Endothelial cell of umbilical vein (primary cell): ENCODE measurements around the gene CIROP. TPM values are rescaled to one million over a fixed set of nuclear protein-coding genes. Genes with fewer than 3 reads are reported as not detected.

Experiments
- BruUV-seq: library from RNA; stranded (reverse); fragments of 400-500 nt; replicated peaks from 2 replicates; lab custom pipeline; 2021; lab: Mats Ljungman, UMichigan
- CTCF ChIA-PET: fragments of 300-600, 350-600 bp; sonication (Branson Sonifier 250); formaldehyde crosslinking; loops from one replicate; lab custom pipeline; 2021; ENCODE audit warnings: antibody characterized with exemption, inconsistent platforms; lab: Charles Lee
- POLR2A ChIA-PET: fragments of 300-600, 350-600 bp; sonication (Branson Sonifier 250); formaldehyde crosslinking; loops from one replicate; lab custom pipeline; 2021; ENCODE audit warnings: antibody characterized with exemption, inconsistent platforms; lab: Charles Lee
- DNase-seq: peaks from one replicate; pipeline ENCODE4 v3.0.0-alpha.2; 2011; ENCODE audit warnings: low read depth, low spot score
- FAIRE-seq: peaks from 2 replicates; lab custom pipeline; 2011; peaks lifted over from hg19 to GRCh38; lab: Jason Lieb, UNC
- H2AFZ ChIP-seq: 2 replicates; pipeline ENCODE4 v1.6.0; 2012; ENCODE audit warnings: low read depth, low read length, control low read depth, inconsistent platforms
- H3K27ac ChIP-seq: 2 replicates; pipeline ENCODE4 v1.5.1; 2011; ENCODE audit warnings: low read depth, mild to moderate bottlenecking, control low read depth, low read length, moderate library complexity; ENCODE audit not compliant: insufficient read depth
- H3K27me3 ChIP-seq, 2 experiments: 2 replicates each; pipeline versions ENCODE4 v1.6.0 to v1.6.1; 2011; ENCODE audit warnings: low read length in 2 of 2, mixed read lengths in 1 of 2; ENCODE audit not compliant: control insufficient read depth in 2 of 2, insufficient read depth in 2 of 2
- H3K36me3 ChIP-seq, 2 experiments: 2 replicates in 1 of 2; 3 replicates in 1 of 2; pipeline ENCODE4 v1.5.1; 2011; ENCODE audit warnings: low read length in 2 of 2, mild to moderate bottlenecking in 1 of 2, moderate library complexity in 1 of 2; ENCODE audit not compliant: control insufficient read depth in 2 of 2, insufficient read depth in 2 of 2; ENCODE audit errors: extremely low read depth in 1 of 2
- H3K4me1 ChIP-seq: 3 replicates; pipeline ENCODE4 v1.5.1; 2011; ENCODE audit warnings: mild to moderate bottlenecking, low read length; ENCODE audit not compliant: control insufficient read depth, insufficient read depth; ENCODE audit errors: extremely low read depth
- H3K4me2 ChIP-seq: 2 replicates; pipeline ENCODE4 v1.6.1; 2011; ENCODE audit warnings: low read length, control low read depth, mixed read lengths; ENCODE audit not compliant: insufficient read depth
- H3K4me3 ChIP-seq, 3 experiments: fragments of 200-600 bp in 1 of 3; sonication (generic), shearing (Covaris generic) in 1 of 3; replicated peaks in 1 of 3; 2 replicates each; pipeline ENCODE4 v1.5.1; 2011 to 2016; ENCODE audit warnings: control low read depth in 3 of 3, low read length in 3 of 3, mild to moderate bottlenecking in 2 of 3, inconsistent platforms in 1 of 3, low read depth in 1 of 3, moderate library complexity in 1 of 3; ENCODE audit not compliant: insufficient read depth in 1 of 3
- H3K79me2 ChIP-seq: 2 replicates; pipeline ENCODE4 v1.6.0; 2012; ENCODE audit warnings: low read length, inconsistent platforms; ENCODE audit not compliant: control insufficient read depth, insufficient read depth
- H3K9ac ChIP-seq: replicated peaks from 2 replicates; pipeline ENCODE3; 2011; ENCODE audit warnings: low read length, control low read depth; ENCODE audit not compliant: insufficient read depth; ENCODE audit errors: extremely low read depth
- H3K9me1 ChIP-seq: replicated peaks from 3 replicates; pipeline ENCODE4 v1.6.0; 2011; ENCODE audit warnings: mild to moderate bottlenecking, low read length; ENCODE audit not compliant: control insufficient read depth, insufficient read depth; ENCODE audit errors: extremely low read depth
- H3K9me3 ChIP-seq: replicated peaks from 2 replicates; pipeline ENCODE4 v1.5.1; 2012; ENCODE audit warnings: low read length, inconsistent platforms; ENCODE audit not compliant: control insufficient read depth, insufficient read depth
- H4K20me1 ChIP-seq: replicated peaks from 2 replicates; pipeline ENCODE3; 2011; ENCODE audit warnings: mild to moderate bottlenecking, low read length; ENCODE audit not compliant: control insufficient read depth, insufficient read depth; ENCODE audit errors: extremely low read depth
- CTCF ChIP-seq, 2 donors: IDR thresholded peaks; 1 replicate in 1 of 2; 2 replicates in 1 of 2; pipeline ENCODE4 v1.5.1; 2011; ENCODE audit warnings: low read length in 2 of 2, mild to moderate bottlenecking in 2 of 2, moderate library complexity in 2 of 2, control low read depth in 1 of 2, inconsistent platforms in 1 of 2, low read depth in 1 of 2; ENCODE audit not compliant: insufficient read depth in 1 of 2; ENCODE audit errors: extremely low read depth in 1 of 2
- EZH2 ChIP-seq: IDR thresholded peaks from 2 replicates; pipeline ENCODE4 v1.6.1; 2012; ENCODE audit warnings: borderline replicate concordance, low read depth, mild to moderate bottlenecking, moderate library complexity, low read length, inconsistent platforms; ENCODE audit not compliant: severe bottlenecking
- FOS ChIP-seq: IDR thresholded peaks from 2 replicates; pipeline ENCODE4 v1.6.1; 2011; ENCODE audit warnings: mild to moderate bottlenecking, low read length, moderate library complexity, borderline replicate concordance; ENCODE audit not compliant: insufficient read depth
- GATA2 ChIP-seq: IDR thresholded peaks from 2 replicates; pipeline ENCODE4 v1.7.0; 2011; ENCODE audit warnings: low read depth, mild to moderate bottlenecking, moderate library complexity, mixed read lengths, low read length; ENCODE audit not compliant: insufficient read length, insufficient read depth
- JUN ChIP-seq: IDR thresholded peaks from 2 replicates; pipeline ENCODE4 v1.6.1; 2011; ENCODE audit warnings: borderline replicate concordance, low read depth; ENCODE audit not compliant: insufficient read length, insufficient read depth
- MAX ChIP-seq: IDR thresholded peaks from 2 replicates; pipeline ENCODE4 v1.6.1; 2011; ENCODE audit not compliant: insufficient read depth, insufficient read length
- MYC ChIP-seq: IDR thresholded peaks from one replicate; pipeline ENCODE4 v1.6.1; 2011; ENCODE audit warnings: mild to moderate bottlenecking, low read depth, low read length
- POLR2A ChIP-seq: IDR thresholded peaks from 2 replicates; pipeline ENCODE4 v1.6.1; 2012; ENCODE audit warnings: low read depth, mild to moderate bottlenecking, control low read depth, low read length
- POLR2AphosphoS5 ChIP-seq: IDR thresholded peaks from 2 replicates; pipeline ENCODE4 v1.6.1; 2012; ENCODE audit warnings: low read depth, mild to moderate bottlenecking, control low read depth, low read length, moderate library complexity; ENCODE audit not compliant: insufficient read depth
- dilution Hi-C: fragments of 300-500 bp; cut with MboI; formaldehyde crosslinking; loops from one replicate; pipeline ENCODE4 v1.15.0; 2019; ENCODE audit warnings: low sequenced_read_pairs; ENCODE audit not compliant: extremely low pct_ligation_motif_present
- intact Hi-C: fragments of 100-400 bp; cut with micrococcal nuclease; formaldehyde crosslinking; loops from one replicate; pipeline ENCODE4 v1.10.0; 2022
- polyA plus RNA-seq, 4 experiments: library from polyadenylated mRNA; depleted of rRNA in 3 of 4; stranded (reverse) in 3 of 4; unstranded in 1 of 4; fragments of >200 nt; gene quantifications; 2 replicates each; pipeline versions ENCODE4 v1.2.1 to v1.2.3, GENCODE V29; 2011 to 2012; ENCODE audit warnings: missing spikeins in 1 of 4
- total RNA-seq: library from RNA; stranded (reverse); gene quantifications from 2 replicates; pipeline ENCODE4 v1.2.3, GENCODE V29; 2021

CIROP gene
- total and polyA plus RNA-seq, 2 donors (not counting 3 experiments of a cell fraction or from before 2014, with no cell fraction given) = not detected

- H3K4me3 ChIP-seq = no peak overlapping the region
- H4K20me1 ChIP-seq = peaks cover 4% of the 10 kb centered on the region
- peaks cover 26% of the 10 kb centered on the region for H3K4me1 ChIP-seq
- POLR2A ChIA-PET = interaction anchor here (0.8 to 1.2 kb wide), 5 partner anchors 9 to 140 kb away, joined by 3 to 8 read pairs (median 5); partner anchors contain the start of genes ACIN1, AJUBA, C14orf119 and PRMT5
- intact Hi-C loops = loop anchor here (1.0 kb wide), 3 partner anchors 9 to 40 kb away; partner anchors contain the start of genes ACIN1 and C14orf119
- H3K36me3 ChIP-seq = peaks cover 30 to 32% of the 10 kb centered on the region in 2 experiments
- no peaks in the 10 kb centered on the region for H3K9me3 ChIP-seq
- H3K9me1 ChIP-seq = no peaks in the 10 kb centered on the region
- no TSS peak for BruUV-seq
- H3K4me2 ChIP-seq = peak overlapping the region; percentile 23
- no peak for FAIRE-seq
- H3K79me2 ChIP-seq = peaks cover 54% of the 10 kb centered on the region
- TF ChIP-seq POLR2AphosphoS5 (no peak), GATA2 (no peak), JUN (no peak), POLR2A (no peak), FOS (no peak), MAX (no peak), MYC (no peak), CTCF (IDR thresholded peaks at IDR 0.05; ENCODE audit: extremely low read depth in 1 of 2, insufficient read depth in 1 of 2, low read depth in 1 of 2, low read length in 2 of 2) (no peak), EZH2 (no peak)
- peak overlapping the region; percentile 18 for H3K9ac ChIP-seq
- no peaks in the 10 kb centered on the region for H3K27me3 ChIP-seq
- dilution Hi-C loops = loop anchor here (10.0 kb wide), 1 partner anchor 85 kb away; the partner anchor contains the start of gene AJUBA
- CTCF ChIA-PET = interaction anchor here (0.6 to 2.0 kb wide), 53 partner anchors 8 to 519 kb away, joined by 3 to 141 read pairs (median 6); partner anchors contain the start of genes ACIN1, AJUBA, C14orf119 and CDH24
- DNase-seq = no peak
- peak overlapping the region; percentile 35 for H3K27ac ChIP-seq
- H2AFZ ChIP-seq = no peak overlapping the region
These were observed 35.4 kb downstream of the CIROP start for GRCh38 chr14:23069413-23069806.
